ENCODE data around the gene GPR162. TPM values are rescaled to one million over a fixed set of nuclear protein-coding genes. Genes with fewer than 3 reads are reported as not detected.

GPR162 gene
- total RNA-seq, 1 experiment from 2014 or later: 2.4 TPM

- Histone ChIP-seq H3K4me3 (no peak overlapping the region), H3K27me3 (ENCODE audit: insufficient read depth, low read depth) (peaks cover 52% of the 10 kb centered on the region), H3K79me2 (ENCODE audit: low read depth) (no peaks in the 10 kb centered on the region), H3F3A (ENCODE audit: insufficient read depth, low read depth) (0 out of 2 replicates have a peak, but pooled peaks cover 2% of the 10 kb centered on the region), H3K4me1 (replicated peaks; ENCODE audit: insufficient read depth) (no peaks in the 10 kb centered on the region), H3K9me3 (ENCODE audit: insufficient read depth, low read depth) (no peaks in the 10 kb centered on the region), H4K20me1 (ENCODE audit: insufficient read depth) (no peaks in the 10 kb centered on the region), H2AFZ (no peak overlapping the region), H3K27ac (no peak overlapping the region), H3K4me2 (no peak overlapping the region), H3K36me3 (ENCODE audit: low read depth) (no peaks in the 10 kb centered on the region), H3K9me2 (ENCODE audit: insufficient read depth) (no peaks in the 10 kb centered on the region)
- no TSS peak for BruUV-seq (replicated peaks)
- no peak for DNase-seq
- CTCF ChIA-PET: no interaction called here
- intact Hi-C loops (cut with micrococcal nuclease; ENCODE audit: unreplicated experiment): no loop called here
- TF ChIP-seq EZH2 (IDR thresholded peaks at IDR 0.05; ENCODE audit: low read depth) (no peak), CTCF (conservative IDR thresholded peaks at IDR 0.05) (no peak)
- POLR2A ChIA-PET (ENCODE audit: unreplicated experiment): interaction anchor here (0.7 to 0.8 kb wide), 2 partner anchors 355 to 545 kb away, joined by 3 to 8 read pairs; no protein-coding TSS in a partner anchor
Observed at GRCh38 chr12:6791931-6792520, 29.6 kb upstream of the GPR162 start.

GRCh38 chr12:6792522-6793201 lies 29.0 kb upstream of the GPR162 start:
- no peak overlapping the region for H3K4me3 ChIP-seq
- no peaks in the 10 kb centered on the region for H4K20me1 ChIP-seq (ENCODE audit: insufficient read depth)
- no peaks in the 10 kb centered on the region for H3K9me2 ChIP-seq (ENCODE audit: insufficient read depth)
- no peak for DNase-seq
- no peak overlapping the region for H2AFZ ChIP-seq
- H3K4me2 ChIP-seq: no peak overlapping the region
- H3F3A ChIP-seq (ENCODE audit: insufficient read depth, low read depth): 0 out of 2 replicates have a peak, but pooled peaks cover 2% of the 10 kb centered on the region
- BruUV-seq (replicated peaks): no TSS peak
- TF ChIP-seq EZH2 (IDR thresholded peaks at IDR 0.05; ENCODE audit: low read depth) (no peak), CTCF (conservative IDR thresholded peaks at IDR 0.05) (no peak)
- no peaks in the 10 kb centered on the region for H3K79me2 ChIP-seq (ENCODE audit: low read depth)
- ChIA-PET POLR2A (ENCODE audit: unreplicated experiment) (interaction anchor here (0.7 to 0.8 kb wide), 2 partner anchors 9 to 546 kb away, joined by 5 to 8 read pairs; no protein-coding TSS in a partner anchor), CTCF (no interaction called here)
- H3K36me3 ChIP-seq (ENCODE audit: low read depth): no peaks in the 10 kb centered on the region
- peaks cover 52% of the 10 kb centered on the region for H3K27me3 ChIP-seq (ENCODE audit: insufficient read depth, low read depth)
- no peak overlapping the region for H3K27ac ChIP-seq
- no peaks in the 10 kb centered on the region for H3K9me3 ChIP-seq (ENCODE audit: insufficient read depth, low read depth)
- no peaks in the 10 kb centered on the region for H3K4me1 ChIP-seq (replicated peaks; ENCODE audit: insufficient read depth)
- intact Hi-C loops (cut with micrococcal nuclease; ENCODE audit: unreplicated experiment): no loop called here

GRCh38 chr12:6795088-6795487 lies 26.5 kb upstream of the GPR162 start:
- no TSS peak for BruUV-seq (replicated peaks)
- CTCF ChIA-PET: no interaction called here
- no peak overlapping the region for H3K4me3 ChIP-seq

More at GRCh38 chr12:6795088-6795487, 26.5 kb upstream of the GPR162 start:
- H3K4me2 ChIP-seq: no peak overlapping the region
- no peaks in the 10 kb centered on the region for H4K20me1 ChIP-seq (ENCODE audit: insufficient read depth)
- H3K27ac ChIP-seq: no peak overlapping the region
- H3K4me1 ChIP-seq (replicated peaks; ENCODE audit: insufficient read depth): no peaks in the 10 kb centered on the region
- peaks cover 59% of the 10 kb centered on the region for H3K27me3 ChIP-seq (ENCODE audit: insufficient read depth, low read depth)
- no peaks in the 10 kb centered on the region for H3F3A ChIP-seq (ENCODE audit: insufficient read depth, low read depth)
- no peak overlapping the region for H2AFZ ChIP-seq
- no peak for TF ChIP-seq EZH2 (IDR thresholded peaks at IDR 0.05; ENCODE audit: low read depth)
- no peak for TF ChIP-seq CTCF (conservative IDR thresholded peaks at IDR 0.05)
- no peaks in the 10 kb centered on the region for H3K79me2 ChIP-seq (ENCODE audit: low read depth)
- DNase-seq: no peak
- no peaks in the 10 kb centered on the region for H3K36me3 ChIP-seq (ENCODE audit: low read depth)
- H3K9me2 ChIP-seq (ENCODE audit: insufficient read depth): no peaks in the 10 kb centered on the region
- no peaks in the 10 kb centered on the region for H3K9me3 ChIP-seq (ENCODE audit: insufficient read depth, low read depth)
- intact Hi-C loops (cut with micrococcal nuclease; ENCODE audit: unreplicated experiment): no loop called here
- POLR2A ChIA-PET (ENCODE audit: unreplicated experiment): no interaction called here

Measured in PC-9 (cell line).